HG03097 (cell line): ENCODE results near the gene SLC24A3.

Source experiments
- ATAC-seq: cut with Tn5 transposase; IDR thresholded peaks from one replicate; pipeline ENCODE4 v1.9.1; 2021; ENCODE audit not compliant: unreplicated experiment, low FRiP score

The SLC24A3 gene

GRCh38 chr20:19269737-19270340, 57.4 kb downstream of the SLC24A3 start:
- ATAC-seq = no peak

- ATAC-seq = no peak
These were observed 59.6 kb downstream of the SLC24A3 start for GRCh38 chr20:19271879-19272651.

- ATAC-seq = no peak
These were observed 60.7 kb downstream of the SLC24A3 start for GRCh38 chr20:19272976-19273654.

GRCh38 chr20:19274001-19274400, 61.6 kb downstream of the SLC24A3 start:
- no peak for ATAC-seq

- ATAC-seq = no peak
These were observed 62.1 kb downstream of the SLC24A3 start for GRCh38 chr20:19274412-19275015.

GRCh38 chr20:19275038-19275629, 62.7 kb downstream of the SLC24A3 start:
- ATAC-seq = no peak

GRCh38 chr20:19275630-19276071, 63.2 kb downstream of the SLC24A3 start:
- ATAC-seq = no peak

GRCh38 chr20:19277381-19277780, 64.9 kb downstream of the SLC24A3 start:
- no peak for ATAC-seq

GRCh38 chr20:19283490-19284025, 71.1 kb downstream of the SLC24A3 start:
- ATAC-seq = no peak

GRCh38 chr20:19284400-19285178, 72.1 kb downstream of the SLC24A3 start:
- no peak for ATAC-seq

- ATAC-seq = no peak
These were observed 73.0 kb downstream of the SLC24A3 start for GRCh38 chr20:19285436-19285835.

GRCh38 chr20:19288061-19288460, 75.6 kb downstream of the SLC24A3 start:
- no peak for ATAC-seq

- no peak for ATAC-seq
These were observed 76.2 kb downstream of the SLC24A3 start for GRCh38 chr20:19288636-19289035.

GRCh38 chr20:19289451-19289850, 77.0 kb downstream of the SLC24A3 start:
- ATAC-seq = no peak

GRCh38 chr20:19291024-19291817, 78.8 kb downstream of the SLC24A3 start:
- no peak for ATAC-seq

GRCh38 chr20:19291818-19292132, 79.3 kb downstream of the SLC24A3 start:
- no peak for ATAC-seq

- no peak for ATAC-seq
These were observed 79.8 kb downstream of the SLC24A3 start for GRCh38 chr20:19292254-19292653.

- ATAC-seq = no peak
These were observed 82.6 kb downstream of the SLC24A3 start for GRCh38 chr20:19295076-19295475.

GRCh38 chr20:19298652-19299051, 86.2 kb downstream of the SLC24A3 start:
- no peak for ATAC-seq
